AG20443 (cell line): Measurements from ENCODE around the gene SP110.

Experiments used
- DNase-seq: peaks from one replicate; pipeline ENCODE4 v3.0.0; 2012; ENCODE audit warnings: low spot score, mixed read lengths

Gene SP110

DNA sequence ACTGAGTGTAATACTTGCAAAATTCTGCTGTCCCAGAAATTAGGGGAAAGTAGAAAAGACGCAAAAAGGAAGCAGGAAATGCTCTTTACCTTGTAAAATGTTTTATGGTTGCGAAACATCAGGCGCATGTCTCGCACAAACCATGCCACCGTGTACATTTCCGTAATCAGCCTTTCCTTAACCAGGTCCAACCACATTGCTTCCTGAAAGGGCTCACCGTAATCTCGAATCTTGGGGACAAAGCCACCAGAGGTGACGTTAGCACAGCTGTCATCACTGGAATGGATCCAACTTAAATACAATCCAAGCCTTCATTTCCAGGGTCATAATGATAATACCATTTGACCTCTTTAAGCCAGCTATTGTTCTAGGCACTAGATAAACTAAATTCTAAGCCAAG, 49.3 kb downstream of the SP110 start:
- no peak for DNase-seq

DNA sequence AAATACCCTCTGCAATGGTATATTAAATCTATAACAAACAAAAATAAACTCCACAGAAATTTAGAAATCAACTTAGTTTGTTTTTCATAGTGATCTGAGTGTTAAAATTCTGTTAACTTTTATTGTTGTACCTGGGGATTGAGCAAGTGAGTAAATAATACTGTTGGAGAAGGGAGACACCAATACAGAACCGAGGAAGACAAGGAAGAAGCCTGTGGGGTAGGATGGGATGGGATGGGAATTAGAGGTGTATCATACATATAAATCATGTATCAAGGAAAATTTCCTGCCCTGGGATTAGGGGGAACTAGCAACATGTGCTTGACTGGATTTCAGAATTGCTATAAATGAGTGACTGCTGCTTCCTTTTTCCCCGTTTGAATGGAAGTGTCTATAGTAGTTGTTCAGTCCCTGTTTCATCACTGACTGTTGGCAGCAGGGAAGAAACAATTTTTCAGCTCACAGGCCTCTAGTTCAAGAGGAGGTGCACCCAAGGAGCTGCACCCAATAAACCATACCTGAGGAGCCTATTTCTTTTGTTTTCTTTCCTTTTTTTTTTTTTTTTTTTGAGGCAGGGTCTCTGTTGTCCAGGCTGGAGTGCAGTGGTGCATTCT, 53.1 kb downstream of the SP110 start:
- DNase-seq = no peak

DNA sequence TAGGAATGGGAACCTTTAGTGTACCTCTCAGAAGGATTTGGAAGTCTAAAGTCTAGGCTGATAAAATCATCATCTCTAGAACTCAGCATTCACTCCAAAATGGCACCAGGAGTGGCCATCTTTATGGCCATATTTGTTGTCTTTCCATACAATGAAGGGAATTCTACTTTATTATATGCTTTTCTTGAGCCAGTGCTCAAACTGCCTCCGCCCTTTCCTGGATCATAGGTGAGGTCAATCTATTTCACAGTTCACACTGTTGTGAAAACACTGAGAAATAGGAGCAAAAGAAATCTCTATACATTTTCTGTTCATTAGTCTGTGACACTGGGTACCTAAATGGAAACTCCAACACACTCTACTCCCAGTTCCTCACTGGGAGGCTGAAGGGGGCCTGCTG, 55.6 kb downstream of the SP110 start:
- no peak for DNase-seq

DNA sequence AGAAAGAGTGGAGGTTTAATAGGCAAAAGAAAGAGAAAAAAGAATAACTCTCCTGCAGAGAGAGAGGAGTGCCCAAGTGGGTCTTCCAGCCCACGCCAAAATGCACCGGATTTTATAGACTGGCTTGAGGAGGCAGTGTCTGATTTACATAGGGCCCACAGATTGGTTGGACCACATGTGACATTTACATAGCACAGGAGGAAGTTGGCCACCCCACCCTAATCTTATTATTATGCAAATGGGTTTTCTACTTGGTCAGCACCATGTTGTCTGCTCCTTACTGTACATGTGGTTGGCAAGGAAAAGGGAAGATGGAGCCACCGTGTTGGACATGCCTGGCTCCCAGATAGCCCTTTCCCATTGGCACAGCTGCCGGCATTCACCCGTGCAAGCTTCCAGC, 56.8 kb downstream of the SP110 start:
- DNase-seq = no peak

DNA sequence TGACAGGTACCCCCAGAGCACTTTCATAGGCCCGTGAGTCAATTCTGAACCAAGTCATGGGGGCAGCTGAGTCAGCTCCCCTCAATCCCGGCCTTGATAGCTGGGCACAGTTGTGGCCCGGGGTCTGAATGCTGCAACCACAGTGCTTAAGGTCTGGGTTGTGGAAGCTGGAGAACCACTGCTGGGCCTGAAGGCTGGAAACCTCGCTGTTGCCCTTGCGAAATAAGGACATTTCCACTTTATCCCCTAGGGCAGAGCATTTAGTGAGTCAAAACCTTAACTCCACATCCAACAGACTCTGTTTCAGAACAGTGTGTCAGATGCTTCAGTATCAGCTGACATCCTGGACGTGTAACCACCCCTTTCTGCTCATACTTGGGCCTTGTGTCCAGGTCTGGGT, 58.6 kb downstream of the SP110 start:
- peak; percentile 45 for DNase-seq

DNA sequence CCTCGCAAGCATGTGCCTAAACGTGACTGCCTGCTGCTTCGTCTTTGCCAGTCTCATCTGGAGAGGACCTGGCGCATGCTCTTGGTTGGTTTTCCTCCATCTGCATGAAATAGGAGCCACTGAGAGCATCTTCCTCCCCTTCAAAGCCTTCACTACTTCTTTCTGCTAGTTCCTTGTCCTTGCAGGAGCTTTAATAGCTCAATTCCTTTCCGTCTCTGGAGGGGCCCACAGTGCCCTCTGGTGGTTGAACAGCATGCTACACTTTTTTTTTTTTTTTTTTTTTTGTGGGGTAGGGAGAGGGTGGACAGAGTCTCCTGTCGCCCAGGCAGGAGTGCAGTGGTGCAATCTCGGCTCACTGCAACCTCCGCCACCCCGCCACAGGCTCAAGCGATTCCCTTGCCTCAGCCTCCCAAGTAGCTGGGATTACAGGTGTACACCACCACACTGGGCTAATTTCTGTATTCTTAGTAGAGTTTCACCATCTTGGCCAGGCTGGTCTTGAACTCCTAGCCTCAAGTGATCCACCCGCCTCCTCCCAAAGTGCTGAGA, 59.6 kb downstream of the SP110 start:
- peak; percentile 79 for DNase-seq

DNA sequence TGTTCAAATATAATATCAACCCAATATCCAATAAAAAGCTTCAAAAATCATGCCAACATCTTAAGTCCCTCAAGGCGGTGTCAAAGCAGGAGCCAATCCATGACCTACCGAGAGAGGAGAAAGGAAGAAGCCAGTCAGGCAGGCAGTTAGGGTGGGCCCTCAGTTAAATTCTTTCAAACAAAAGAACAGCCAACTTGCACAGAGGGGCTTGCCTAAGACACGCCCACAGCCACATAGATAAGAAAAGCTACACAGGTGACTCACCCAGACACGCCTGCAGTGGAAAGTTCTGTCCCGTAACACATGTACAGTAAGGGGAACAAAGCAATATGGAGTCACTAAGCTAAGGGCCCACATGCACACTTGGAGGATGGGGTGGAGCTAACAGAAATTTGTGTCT, 61.3 kb downstream of the SP110 start:
- DNase-seq = no peak

DNA sequence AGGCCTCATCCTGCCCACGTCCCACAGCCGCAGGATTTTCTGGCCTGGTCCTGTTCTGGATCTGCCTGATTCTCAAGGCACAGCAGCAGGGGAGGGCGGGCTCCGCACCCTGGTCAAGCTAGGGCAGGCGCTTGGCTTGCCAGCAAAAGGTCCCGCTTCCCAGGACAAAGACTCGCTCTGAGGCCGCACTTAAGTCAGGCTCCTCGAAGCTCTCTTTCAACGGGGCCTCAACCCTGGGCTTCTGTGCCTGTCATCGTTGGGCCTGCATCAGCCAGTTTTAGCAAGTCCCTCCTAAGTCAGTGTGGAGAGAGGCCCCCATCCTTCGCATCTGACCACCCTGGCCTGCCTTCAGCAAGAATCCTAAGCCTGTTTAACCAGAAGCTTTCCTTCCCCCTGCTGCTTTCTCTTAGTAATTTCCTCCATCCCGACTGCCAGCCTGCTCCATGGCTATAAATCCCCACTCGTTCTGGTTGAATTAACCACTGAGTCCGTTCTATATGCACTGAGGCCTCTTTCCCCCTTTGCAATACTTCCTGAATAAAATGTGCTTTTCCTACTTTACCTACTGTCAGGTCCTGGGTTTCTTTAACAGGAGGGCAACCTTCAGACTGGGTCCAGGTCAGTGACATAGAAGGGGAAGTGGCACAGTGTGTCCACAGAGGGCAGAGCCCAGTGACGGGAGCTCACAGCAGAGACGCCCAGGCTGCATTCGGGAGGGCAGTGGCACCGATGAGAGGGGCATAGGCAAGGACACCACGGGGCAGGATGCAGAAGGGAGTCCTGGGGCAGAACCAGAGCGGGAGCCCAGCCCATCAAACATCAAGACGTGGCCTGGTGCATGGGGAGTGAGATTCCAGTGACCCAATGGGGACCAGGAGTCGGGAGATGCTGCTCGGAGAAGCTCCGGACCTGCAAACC, 62.7 kb downstream of the SP110 start:
- DNase-seq = no peak

DNA sequence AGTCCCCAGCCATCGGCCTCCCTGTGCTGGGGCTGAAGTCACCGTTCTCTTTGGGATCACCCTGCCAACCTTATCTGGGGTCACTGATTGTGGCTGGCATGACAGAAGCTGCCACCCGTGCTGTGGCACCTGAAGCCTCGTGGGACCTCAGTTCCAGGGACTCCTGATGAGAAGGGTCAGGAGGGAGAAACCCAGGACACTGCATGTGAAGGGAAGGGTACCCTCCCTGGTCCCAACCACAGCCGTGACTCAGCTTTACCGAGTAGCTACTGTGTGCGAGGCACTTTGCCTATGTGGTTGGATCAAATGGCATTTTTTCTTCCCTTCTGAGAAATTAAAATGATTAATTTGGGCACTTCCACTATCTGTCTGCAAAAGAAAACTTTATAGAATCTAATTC, 64.4 kb downstream of the SP110 start:
- DNase-seq = no peak

DNA sequence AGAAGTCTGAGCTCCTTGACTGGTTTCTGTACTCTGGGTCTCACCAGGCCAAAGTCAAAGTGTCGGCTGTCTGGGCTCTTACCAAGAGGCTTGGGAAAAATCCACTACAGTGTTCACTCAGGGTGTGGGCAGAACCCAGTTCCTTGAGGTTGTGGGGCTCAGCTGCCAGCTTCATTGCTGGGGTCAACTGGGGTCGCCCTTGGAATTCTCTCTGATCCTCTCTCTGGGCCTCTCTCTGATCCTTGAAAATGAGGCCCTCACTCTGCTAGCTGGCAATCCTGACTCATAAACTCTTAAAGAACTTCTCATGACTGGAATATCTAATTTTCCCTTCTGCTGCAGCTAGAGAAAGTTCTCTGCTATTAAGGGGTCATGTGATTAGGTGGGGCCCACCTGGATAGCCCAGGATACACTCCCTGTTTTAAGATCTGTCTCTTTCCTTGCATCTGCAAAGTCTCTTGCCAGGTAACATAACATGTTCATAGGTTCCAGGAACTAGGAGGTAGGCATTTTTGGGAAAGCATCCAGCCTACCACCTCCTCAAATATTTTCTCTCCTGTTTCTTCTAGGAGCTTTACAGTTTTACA, 66.3 kb downstream of the SP110 start:
- no peak for DNase-seq

DNA sequence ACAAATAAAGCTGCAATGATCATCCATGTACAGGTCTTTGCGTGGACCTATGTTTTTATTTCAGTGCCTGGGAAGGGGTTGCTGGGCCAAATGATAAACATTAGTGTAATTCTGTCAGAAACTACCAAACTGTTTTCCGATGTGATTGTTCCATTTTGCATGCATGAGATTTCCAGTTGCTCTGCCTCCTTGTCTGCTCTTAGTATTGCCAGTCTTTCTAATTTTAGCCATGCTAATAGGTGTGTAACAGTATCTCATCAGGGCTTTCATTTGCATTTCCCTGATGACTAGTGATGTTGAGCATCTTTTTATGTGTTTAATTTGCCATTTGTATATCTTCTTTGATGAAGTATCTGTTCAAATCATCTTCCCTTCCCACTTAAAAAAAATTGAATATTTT, 67.5 kb downstream of the SP110 start:
- DNase-seq = no peak

DNA sequence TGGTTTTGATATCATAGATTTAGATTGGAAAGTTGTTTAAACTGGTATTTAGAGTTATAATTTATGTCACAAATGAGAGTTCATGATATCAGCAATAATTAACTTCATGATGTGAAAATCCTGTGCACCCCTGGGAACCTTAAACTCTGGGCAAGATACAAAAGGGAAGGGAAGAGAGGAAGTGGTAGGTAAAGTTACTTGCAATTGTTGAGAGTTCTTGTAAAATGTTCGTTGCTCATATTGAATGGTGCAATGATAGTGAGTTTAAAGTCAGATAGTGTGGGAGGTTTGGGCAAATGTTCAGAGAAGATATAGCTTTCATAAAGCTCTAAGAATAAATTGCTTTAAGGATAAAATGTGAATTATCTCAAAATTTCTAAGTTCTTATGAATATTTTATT, 75.4 kb downstream of the SP110 start:
- no peak for DNase-seq

DNA sequence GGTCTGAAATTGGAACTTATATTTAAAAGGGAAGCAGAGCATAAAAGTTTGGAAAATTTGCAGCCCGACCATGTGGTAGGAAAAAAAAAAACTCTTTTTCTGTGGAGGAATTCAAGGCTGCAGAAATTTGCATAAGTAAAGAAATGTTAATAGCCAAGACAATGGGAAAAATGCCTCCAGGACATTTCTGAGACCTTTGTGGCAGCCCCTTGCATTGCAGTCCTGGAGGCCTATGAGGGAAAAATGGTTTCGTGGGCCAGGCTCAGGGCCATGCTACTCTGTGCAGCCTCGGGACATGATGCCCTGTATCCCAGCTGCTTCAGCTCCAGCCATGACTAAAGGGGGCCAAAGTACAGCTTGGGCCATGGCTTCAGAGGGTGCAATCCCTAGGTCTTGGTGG, 79.1 kb downstream of the SP110 start:
- no peak for DNase-seq

DNA sequence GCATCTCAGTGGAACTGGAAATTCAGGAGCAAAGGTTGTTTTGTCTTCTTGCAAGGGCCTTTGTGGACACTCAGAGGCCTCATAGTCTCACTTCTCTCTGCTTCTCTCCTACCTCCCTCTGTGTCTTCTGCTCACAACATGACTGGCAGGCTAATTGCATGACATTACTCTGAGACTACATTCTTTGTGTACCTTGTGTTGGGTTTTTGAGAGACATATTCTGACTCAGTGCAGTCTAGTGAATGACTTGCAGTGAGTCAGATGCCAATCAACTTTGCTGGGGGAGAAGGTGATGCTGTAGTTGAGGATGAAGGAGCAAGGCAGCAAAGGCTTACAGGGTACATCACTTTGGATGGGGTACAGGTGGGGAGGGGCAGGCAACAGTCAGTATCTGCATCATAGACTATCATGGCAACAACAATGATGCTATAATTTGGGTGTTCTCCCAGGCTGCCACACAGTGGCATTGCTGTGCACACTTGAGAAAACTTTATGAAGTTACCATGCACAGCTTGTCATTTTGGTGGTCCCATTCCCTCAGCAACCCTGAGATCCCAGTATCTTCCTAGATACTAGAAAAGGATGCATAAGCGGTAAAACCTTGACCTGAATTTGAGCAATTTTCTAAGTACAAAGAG, 81.8 kb downstream of the SP110 start:
- DNase-seq = no peak

DNA sequence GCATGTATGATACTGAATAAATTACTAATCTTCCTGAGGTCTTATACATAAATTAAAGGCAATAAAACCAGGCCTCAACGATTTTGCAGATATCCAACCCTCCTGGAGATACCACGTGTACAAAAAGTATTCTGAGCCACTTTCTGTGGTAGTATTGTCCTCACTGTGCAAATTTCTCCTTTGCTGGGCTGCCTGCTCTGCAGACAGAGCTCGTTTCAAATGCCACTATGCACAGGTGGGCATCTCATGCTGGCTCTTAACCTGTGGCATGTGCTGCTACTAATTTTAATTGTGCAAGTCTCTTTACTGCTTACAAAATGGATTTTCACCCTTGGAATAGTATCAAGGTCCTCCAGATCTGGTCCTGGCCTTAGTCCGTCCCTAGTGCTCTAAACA, 84.7 kb downstream of the SP110 start:
- no peak for DNase-seq

DNA sequence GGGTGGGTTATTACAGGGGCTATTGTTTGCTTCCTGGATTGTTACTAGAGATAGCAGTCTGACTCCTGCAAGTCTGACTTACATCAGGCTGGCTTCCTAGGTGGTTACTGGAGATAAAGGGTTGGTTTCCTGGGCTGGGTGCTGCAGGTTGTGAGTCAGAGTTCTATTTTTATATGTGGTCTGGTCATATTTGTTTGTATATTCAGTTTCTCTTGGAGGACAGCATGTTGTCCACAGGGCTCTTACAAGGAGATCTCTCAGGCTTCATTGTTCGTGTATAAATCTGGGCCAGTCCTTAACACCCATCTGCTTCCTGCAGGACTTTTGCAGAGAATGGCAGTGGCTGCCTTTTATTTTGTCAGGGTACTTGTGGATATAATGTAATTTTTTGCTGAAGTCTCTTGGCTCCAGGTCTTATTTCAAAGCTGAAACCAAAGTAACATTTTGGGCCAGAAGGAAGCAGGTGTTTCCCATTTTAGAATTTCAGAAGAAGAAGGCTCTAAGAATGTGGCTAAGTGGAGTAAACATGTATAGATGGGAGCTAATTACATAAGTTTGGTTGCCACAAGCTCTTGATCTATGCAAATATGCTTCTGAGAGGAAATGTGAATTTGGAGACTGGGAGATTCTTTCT, 85.2 kb downstream of the SP110 start:
- peak; percentile 32 for DNase-seq

DNA sequence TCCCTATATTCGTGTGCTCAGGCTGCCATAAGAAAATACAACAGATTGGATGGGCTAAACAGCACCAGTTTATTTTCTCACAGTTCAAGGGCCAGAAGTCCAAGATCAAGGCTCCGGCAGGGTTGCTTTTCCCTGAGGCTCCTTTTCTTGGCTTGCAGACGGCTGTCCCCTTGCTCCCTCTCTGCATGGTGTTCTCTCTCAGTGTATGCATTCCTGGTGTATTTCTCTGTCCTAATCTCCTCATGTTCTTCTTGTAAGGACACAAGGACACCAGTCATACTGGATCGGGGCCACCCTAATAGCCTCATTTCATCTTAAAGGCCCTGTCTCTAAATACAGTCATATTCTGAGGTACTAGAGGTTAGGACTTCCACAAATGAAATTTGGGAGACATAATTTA, 88.4 kb downstream of the SP110 start:
- no peak for DNase-seq

DNA sequence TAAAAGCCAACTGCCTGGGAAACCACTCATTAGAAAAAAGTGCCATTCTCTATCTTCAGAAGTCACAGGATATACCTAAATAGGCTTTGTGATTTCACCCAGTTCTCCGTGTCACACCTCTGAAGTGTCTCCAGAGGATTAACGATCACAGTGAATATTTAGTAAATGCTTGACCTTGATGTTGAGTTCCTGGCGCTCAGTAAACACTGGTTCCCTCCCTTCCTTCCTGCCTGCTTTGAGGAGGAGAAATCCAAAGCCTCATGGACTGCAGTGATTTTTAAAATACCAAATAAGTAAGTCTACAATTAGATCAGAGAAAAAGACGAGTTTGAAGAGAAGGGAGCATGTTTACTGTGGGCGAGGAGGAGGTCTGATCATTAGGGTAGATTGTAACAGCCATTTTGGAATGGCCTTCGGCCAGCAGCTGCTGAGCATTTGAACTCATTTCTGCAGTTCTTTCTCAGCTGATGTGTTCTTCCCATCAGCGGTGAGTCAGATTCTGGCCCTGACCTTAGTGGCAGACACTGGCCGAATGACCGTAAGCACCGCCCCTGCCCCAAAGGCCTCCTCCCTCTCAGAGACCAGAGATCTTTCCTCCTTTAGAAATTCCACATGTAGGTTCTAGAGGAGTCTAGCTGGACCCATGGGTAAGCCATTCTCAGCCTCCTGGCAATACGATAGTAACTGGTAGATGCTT, 89.0 kb downstream of the SP110 start:
- DNase-seq = peak; percentile 87

DNA sequence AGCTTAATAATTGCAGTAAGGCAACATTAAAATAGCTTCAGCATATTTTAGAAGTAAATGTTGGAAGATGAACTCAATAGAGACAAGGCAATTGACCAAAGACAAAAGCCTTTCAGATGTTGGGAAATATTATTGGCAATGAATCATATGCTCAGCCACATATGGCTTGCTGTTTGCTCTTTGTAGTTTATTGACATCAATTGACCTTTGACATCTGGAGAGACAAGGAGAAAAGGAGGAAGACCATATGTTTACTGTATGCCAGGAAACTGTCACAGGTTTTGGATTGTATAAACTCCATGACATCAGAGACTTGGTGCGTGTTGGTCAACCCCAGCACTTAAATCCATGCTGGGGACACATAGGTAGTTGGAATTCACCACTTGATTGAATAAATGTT, 90.4 kb downstream of the SP110 start:
- DNase-seq = no peak

DNA sequence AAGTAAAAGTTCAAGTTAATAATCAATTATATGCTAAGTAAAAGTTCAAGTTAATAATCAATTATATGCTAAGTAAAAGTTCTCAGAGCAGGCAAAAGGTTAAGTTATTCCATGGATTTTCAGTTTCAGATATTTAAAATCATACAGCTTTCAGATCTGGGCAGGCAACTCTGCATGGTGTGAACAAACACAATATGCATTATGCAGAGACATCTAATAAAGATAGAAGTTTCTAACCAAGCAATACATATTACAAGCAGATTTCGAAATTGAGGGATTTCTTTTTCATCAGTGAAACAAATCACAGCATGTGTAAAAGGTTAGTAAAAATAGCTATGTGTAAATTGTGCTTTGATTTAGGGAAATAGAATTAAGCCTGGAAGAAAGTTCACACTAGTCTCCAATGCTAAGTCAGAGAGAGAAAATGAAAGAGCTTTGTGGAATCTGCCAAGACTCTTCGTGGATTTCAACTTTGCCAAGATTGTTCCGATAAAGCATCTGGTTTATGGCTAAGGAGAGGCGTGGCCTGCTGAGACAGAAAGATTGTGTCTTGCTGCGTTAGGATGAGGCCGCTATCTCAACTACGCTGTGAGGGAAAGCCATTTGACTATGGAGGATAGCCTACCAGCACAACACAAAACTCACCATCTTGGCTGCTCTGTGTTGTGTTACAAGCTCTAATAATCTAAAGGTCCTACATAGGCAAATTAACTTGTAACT, 91.0 kb downstream of the SP110 start:
- peak; percentile 57 for DNase-seq

DNA sequence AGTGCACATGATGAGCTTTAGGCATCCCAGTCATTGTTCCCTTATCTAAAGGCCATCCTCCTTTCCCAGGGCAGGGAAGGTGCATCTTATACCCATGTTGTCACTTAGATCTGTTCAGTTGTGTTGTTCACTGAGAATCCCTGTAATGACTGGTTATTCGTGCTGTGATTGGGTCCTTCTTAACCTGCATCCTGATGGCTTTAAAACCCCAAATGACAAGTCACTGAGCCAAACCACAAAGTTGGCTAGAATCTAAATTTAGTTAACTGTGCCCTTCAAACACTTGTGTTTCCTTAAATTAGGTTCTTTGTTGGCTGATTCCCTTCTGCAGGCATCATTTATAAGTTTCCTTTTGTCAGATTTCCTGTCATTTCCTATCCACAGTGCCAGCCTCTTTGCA, 92.6 kb downstream of the SP110 start:
- no peak for DNase-seq
